D721Med (cell line): Measurements from ENCODE around the gene RALGPS1.

Source experiments
- DNase-seq: peaks from one replicate; pipeline ENCODE4 v3.0.0; 2011; ENCODE audit warnings: low spot score; ENCODE audit not compliant: insufficient read length
- FAIRE-seq: peaks from 2 replicates; lab custom pipeline; 2011; peaks lifted over from hg19 to GRCh38; lab: Jason Lieb, UNC
- TF ChIP-seq, protein P1 (sequence below): IDR thresholded peaks from 2 replicates; pipeline ENCODE4 v1.5.1; 2012; ENCODE audit warnings: mild to moderate bottlenecking, control low read depth; ENCODE audit not compliant: insufficient read depth; ENCODE audit errors: missing control alignments

RALGPS1 gene

DNA sequence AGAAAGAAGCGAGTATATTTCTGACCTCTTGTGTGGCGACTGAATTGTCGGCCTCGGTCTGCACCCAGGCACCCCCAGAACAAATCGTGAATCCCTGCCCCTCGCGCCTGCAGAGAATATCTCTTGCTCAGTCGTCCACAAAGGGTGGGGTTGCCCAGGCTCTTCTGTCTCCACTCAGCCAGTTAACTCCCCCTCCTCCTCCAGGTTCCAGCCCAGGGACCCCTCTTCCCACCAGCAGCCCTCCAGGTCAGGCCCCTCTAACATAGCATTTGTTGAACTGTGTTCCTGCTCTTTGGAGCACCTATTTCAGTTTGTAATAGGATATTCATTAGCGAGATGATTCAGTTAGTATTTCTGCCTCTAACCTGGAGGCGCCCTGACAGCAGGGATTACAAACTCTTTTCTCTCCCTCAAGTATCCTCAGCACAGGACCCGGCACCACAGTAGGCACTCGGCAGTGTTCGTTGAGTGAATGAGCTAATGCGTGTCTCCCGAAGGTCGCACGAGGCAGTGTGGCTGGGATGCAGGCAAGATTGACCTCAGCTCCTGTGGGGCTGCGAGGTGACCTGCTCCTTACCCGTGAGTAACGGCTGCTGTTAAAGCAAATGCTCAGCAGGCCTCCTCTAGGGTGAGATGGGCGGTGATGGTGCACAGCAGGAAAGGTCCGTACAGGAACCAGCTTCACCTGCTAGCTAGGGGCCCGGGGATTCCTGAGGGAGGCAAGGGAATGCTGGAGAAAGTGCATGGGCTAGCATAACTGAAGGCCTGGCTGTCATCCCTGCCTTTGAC, 28.4 kb upstream of the RALGPS1 start:
- no peak for DNase-seq
- TF ChIP-seq, protein P1, sequence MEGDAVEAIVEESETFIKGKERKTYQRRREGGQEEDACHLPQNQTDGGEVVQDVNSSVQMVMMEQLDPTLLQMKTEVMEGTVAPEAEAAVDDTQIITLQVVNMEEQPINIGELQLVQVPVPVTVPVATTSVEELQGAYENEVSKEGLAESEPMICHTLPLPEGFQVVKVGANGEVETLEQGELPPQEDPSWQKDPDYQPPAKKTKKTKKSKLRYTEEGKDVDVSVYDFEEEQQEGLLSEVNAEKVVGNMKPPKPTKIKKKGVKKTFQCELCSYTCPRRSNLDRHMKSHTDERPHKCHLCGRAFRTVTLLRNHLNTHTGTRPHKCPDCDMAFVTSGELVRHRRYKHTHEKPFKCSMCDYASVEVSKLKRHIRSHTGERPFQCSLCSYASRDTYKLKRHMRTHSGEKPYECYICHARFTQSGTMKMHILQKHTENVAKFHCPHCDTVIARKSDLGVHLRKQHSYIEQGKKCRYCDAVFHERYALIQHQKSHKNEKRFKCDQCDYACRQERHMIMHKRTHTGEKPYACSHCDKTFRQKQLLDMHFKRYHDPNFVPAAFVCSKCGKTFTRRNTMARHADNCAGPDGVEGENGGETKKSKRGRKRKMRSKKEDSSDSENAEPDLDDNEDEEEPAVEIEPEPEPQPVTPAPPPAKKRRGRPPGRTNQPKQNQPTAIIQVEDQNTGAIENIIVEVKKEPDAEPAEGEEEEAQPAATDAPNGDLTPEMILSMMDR, result no peak

DNA sequence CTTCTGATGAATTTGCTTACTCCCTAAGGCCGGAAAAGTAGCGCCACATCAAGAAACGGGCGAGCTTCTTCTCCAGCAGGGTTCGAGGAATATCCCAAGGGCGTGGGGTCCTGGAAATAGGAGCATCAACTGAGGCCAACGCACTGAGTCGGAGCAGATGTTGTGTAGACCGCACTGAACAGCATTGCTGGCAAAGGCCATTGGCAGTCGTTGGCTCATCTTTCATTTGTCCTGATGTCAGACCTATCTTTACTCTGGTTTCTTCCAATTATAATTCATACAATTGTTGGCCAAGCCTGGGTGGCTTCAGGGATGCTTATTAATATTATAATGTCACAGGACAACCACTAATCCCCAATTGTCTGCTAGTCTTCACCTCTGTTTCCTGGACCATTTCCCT, 27.7 kb upstream of the RALGPS1 start:
- DNase-seq (no peak), FAIRE-seq (no peak)
- TF ChIP-seq, protein P1, result no peak

More for the DNA sequence above, 28.4 kb upstream of the RALGPS1 start:
- no peak for FAIRE-seq

DNA sequence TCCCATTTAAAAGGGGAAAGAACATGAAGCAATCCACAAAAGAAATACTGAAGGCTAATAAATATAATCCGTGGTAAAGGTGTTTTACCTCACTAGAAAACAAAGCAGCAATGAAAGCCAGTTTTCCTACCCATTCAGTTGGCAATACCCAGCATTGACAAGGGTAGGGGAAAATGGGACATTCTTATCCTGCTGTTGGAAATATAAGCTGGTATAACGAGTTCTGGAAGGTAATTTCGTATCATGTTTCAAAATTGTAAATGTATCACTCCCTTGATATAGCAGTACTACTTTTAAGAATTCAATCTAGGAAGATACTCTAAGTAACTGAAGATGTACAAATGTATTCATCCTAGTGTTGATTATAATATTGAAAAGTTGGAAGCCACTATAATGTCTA, 22.9 kb upstream of the RALGPS1 start:
- DNase-seq (no peak), FAIRE-seq (no peak)
- TF ChIP-seq, protein P1, result no peak

DNA sequence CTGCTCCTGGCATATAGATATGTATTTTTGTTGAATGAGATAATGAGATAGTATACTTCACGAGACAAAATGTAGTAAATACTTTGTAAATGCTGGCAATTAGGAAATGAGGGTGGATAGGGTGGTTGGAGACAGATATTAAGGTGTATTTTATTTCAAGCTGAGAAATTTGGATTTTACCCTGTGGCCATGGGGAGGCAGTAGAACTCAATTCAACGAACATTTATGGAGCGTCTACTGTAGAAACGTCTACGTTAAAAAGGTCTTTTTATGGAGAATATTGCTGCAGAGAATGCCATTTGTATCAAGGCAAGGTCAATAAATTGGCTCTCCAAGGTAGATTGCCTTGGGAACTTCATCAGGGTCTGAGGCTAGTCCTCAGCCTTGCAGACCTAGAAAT, 21.5 kb upstream of the RALGPS1 start:
- FAIRE-seq (no peak), DNase-seq (no peak)
- TF ChIP-seq, protein P1, result peak; percentile 35

DNA sequence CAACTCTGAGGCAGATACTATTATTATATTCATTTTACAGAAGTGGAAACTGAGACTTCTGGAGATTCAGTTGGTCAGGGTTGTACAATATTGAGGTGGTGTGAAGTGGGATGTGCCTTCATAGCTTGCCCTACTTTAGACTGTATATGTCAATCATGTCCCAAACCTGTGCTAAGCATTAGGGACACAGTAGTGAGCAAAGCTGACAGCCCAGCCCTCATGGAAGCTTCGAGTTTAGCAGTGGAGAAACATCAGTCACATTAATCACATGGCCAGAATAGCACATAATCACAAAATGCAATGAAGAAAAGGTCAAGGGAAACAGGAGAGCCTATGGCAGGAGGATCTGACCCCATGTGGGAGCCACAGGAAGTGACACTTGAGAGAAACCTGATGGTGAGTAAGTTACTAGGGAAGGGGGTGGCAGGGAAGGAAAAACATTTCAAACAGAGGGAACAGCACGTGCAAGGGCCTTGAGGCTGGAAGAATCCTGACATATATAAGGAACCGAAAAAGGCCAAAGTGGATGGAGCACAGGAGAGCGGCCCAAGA, 20.5 kb upstream of the RALGPS1 start:
- FAIRE-seq (no peak), DNase-seq (no peak)
- TF ChIP-seq, protein P1, result no peak

DNA sequence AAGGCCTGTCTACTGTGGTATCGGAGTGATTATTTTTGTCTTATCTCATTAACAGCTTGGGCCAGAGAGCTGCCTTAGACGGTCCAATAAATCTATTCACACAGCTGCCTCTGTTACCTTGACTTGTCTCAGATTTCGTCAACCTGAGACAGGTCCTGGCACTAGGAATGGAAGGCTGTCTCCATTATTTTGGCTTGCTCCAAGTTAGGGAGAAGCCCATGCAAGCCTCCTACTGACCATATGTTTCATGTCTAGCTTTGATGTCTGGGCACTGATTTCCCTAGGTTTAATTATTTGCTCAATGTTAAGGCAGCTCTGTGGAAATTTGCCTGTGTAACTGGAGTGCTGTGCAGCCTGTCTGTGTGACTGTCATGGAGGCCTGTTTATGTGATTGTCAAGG, 12.4 kb upstream of the RALGPS1 start:
- DNase-seq (no peak), FAIRE-seq (no peak)
- TF ChIP-seq, protein P1, result no peak

DNA sequence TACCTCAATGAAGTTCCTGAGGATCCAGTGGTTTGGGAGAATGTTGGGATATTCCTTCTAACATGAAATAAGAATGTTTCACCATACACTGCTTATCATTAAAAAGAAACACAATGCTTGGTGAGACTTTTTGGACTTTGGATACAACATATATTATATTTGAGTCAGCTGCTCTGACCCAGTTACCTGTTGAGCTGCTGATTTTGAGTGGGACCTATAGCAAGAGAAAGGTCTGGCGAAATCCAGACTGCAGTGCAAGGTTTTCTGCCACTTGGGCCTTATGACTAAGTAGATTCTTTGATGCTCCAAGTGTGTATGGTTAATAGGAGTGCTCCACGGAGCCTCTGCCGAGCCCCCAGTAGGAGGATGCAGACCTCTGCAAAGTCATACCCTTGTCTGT, 10.0 kb upstream of the RALGPS1 start:
- TF ChIP-seq, protein P1, result no peak
- FAIRE-seq (no peak), DNase-seq (no peak)
